Putamen (tissue), 1 donor: Measurements from ENCODE around the gene CAVIN3.

Experiments
- DNase-seq: peaks from one replicate; pipeline ENCODE4 v3.0.0-alpha.2; 2016; ENCODE audit warnings: low spot score

The CAVIN3 gene

DNA sequence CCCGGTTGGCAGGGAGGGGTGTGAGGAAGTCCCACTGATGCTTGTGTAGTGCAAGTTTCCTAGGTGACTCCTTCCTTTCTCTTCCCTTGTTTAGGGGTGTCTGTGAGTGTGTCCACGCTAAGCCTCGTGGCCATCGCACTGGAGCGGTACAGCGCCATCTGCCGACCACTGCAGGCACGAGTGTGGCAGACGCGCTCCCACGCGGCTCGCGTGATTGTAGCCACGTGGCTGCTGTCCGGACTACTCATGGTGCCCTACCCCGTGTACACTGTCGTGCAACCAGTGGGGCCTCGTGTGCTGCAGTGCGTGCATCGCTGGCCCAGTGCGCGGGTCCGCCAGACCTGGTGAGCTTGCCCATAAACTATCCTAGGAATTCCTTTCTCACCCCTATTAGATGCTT lies 50.3 kb downstream of the CAVIN3 start:
- no peak for DNase-seq
